HEK293 (cell line): ENCODE results near the gene MPPED1.

ENCODE experiments used
- CTCF ChIA-PET: fragments of 350-600 bp; formaldehyde crosslinking; extraction: SDS; loops from one replicate; lab custom pipeline; 2021; ENCODE audit warnings: antibody characterized with exemption; lab: Yijun Ruan, JAX
- POLR2A ChIA-PET: fragments of 300-600 bp; formaldehyde crosslinking; extraction: SDS; loops from one replicate; lab custom pipeline; 2020; ENCODE audit warnings: antibody characterized with exemption, inconsistent platforms; lab: Yijun Ruan, JAX
- H3K27ac ChIP-seq: fragments of 200-500 bp; sonication (Bioruptor generic); 2 replicates; pipeline ENCODE4 v1.5.1; 2014; ENCODE audit warnings: low read depth, low read length, control low read depth, inconsistent platforms; ENCODE audit errors: extremely low read depth
- H3K36me3 ChIP-seq, 2 experiments: fragments of 200-500 bp in 1 of 2; sonication (Bioruptor generic) in 1 of 2; 1 replicate in 1 of 2; 2 replicates in 1 of 2; pipeline ENCODE4 v1.5.1; 2014 to 2017; ENCODE audit warnings: inconsistent platforms in 2 of 2, low read length in 2 of 2; ENCODE audit not compliant: control insufficient read depth in 2 of 2, insufficient read depth in 1 of 2
- H3K4me1 ChIP-seq: fragments of 200-500 bp; sonication (Bioruptor generic); 2 replicates; pipeline ENCODE4 v1.5.1; 2014; ENCODE audit warnings: mild to moderate bottlenecking, low read length, inconsistent platforms; ENCODE audit not compliant: control insufficient read depth, insufficient read depth
- H3K4me3 ChIP-seq: 2 replicates; pipeline ENCODE4 v1.5.1; 2011; ENCODE audit warnings: low read depth, mild to moderate bottlenecking, control low read depth, low read length, moderate library complexity
- H3K9me3 ChIP-seq: fragments of 200-500 bp; sonication (Bioruptor generic); 2 replicates; pipeline ENCODE4 v1.5.1; 2014; ENCODE audit warnings: low read depth, low read length, inconsistent platforms; ENCODE audit not compliant: control insufficient read depth, insufficient read depth
- BCL11A ChIP-seq: fragments of 450-650 bp; formaldehyde crosslinking; IDR thresholded peaks from 2 replicates; pipeline ENCODE4 v1.5.1; 2016; ENCODE audit warnings: low read depth, missing biosample characterization, missing genetic modification characterization
- BCL11B ChIP-seq: fragments of 450-650 bp; formaldehyde crosslinking; IDR thresholded peaks from 2 replicates; pipeline ENCODE4 v1.5.1; 2016; ENCODE audit warnings: low read depth, missing biosample characterization, missing genetic modification characterization
- EGR2 ChIP-seq: fragments of 450-650 bp; formaldehyde crosslinking; IDR thresholded peaks from 2 replicates; pipeline ENCODE4 v1.5.1; 2016; ENCODE audit warnings: low read depth, missing biosample characterization, missing genetic modification characterization
- REPIN1 ChIP-seq: fragments of 450-650 bp; formaldehyde crosslinking; IDR thresholded peaks from 2 replicates; pipeline ENCODE4 v1.5.1; 2017; ENCODE audit warnings: missing biosample characterization, missing genetic modification characterization, low read depth
- TRIM28 ChIP-seq: IDR thresholded peaks from 2 replicates; pipeline ENCODE4 v1.6.1; 2011; ENCODE audit warnings: low read length, control low read depth, borderline replicate concordance
- ZFHX2 ChIP-seq: fragments of 450-650 bp; formaldehyde crosslinking; conservative IDR thresholded peaks from 2 replicates; pipeline ENCODE4 v1.5.1; 2016; ENCODE audit warnings: missing biosample characterization, missing genetic modification characterization
- ZNF121 ChIP-seq: fragments of 450-650 bp; formaldehyde crosslinking; IDR thresholded peaks from 2 replicates; pipeline ENCODE4 v1.5.1; 2016; ENCODE audit warnings: missing biosample characterization, missing genetic modification characterization
- ZNF146 ChIP-seq: fragments of 450-650 bp; formaldehyde crosslinking; IDR thresholded peaks from 2 replicates; pipeline ENCODE4 v1.5.1; 2016; ENCODE audit warnings: missing biosample characterization, missing genetic modification characterization
- ZNF157 ChIP-seq: fragments of 450-650 bp; formaldehyde crosslinking; IDR thresholded peaks from 2 replicates; pipeline ENCODE4 v1.5.1; 2016; ENCODE audit warnings: missing biosample characterization, missing genetic modification characterization
- ZNF211 ChIP-seq: fragments of 450-650 bp; formaldehyde crosslinking; IDR thresholded peaks from 2 replicates; pipeline ENCODE4 v1.5.1; 2016; ENCODE audit warnings: low read depth, missing biosample characterization, missing genetic modification characterization
- ZNF239 ChIP-seq: fragments of 450-650 bp; formaldehyde crosslinking; IDR thresholded peaks from 2 replicates; pipeline ENCODE4 v1.5.1; 2016; ENCODE audit warnings: missing biosample characterization, missing genetic modification characterization
- ZNF292 ChIP-seq: fragments of 450-650 bp; formaldehyde crosslinking; IDR thresholded peaks from 2 replicates; pipeline ENCODE4 v1.5.1; 2016; ENCODE audit warnings: low read depth, missing biosample characterization, missing genetic modification characterization, borderline replicate concordance
- ZNF416 ChIP-seq: fragments of 450-650 bp; formaldehyde crosslinking; IDR thresholded peaks from 2 replicates; pipeline ENCODE4 v1.5.1; 2016; ENCODE audit warnings: missing biosample characterization, missing genetic modification characterization
- ZNF514 ChIP-seq: fragments of 450-650 bp; formaldehyde crosslinking; IDR thresholded peaks from 2 replicates; pipeline ENCODE4 v1.5.1; 2016; ENCODE audit warnings: missing biosample characterization, missing genetic modification characterization
- ZNF558 ChIP-seq: fragments of 450-650 bp; formaldehyde crosslinking; IDR thresholded peaks from 2 replicates; pipeline ENCODE4 v1.5.1; 2016; ENCODE audit warnings: missing biosample characterization, missing genetic modification characterization
- ZNF626 ChIP-seq: fragments of 450-650 bp; sonication (Bioruptor Pico); formaldehyde crosslinking; IDR thresholded peaks from 2 replicates; pipeline ENCODE4 v1.5.1; 2018; ENCODE audit warnings: missing biosample characterization, missing genetic modification characterization, inconsistent platforms
- ZNF768 ChIP-seq: fragments of 450-650 bp; formaldehyde crosslinking; IDR thresholded peaks from 2 replicates; pipeline ENCODE4 v1.5.1; 2018; ENCODE audit warnings: missing biosample characterization, mild to moderate bottlenecking, missing genetic modification characterization
- ZNF791 ChIP-seq: fragments of 450-650 bp; formaldehyde crosslinking; IDR thresholded peaks from 2 replicates; pipeline ENCODE4 v1.5.1; 2016; ENCODE audit warnings: missing biosample characterization, missing genetic modification characterization
- ZNF837 ChIP-seq: fragments of 450-650 bp; formaldehyde crosslinking; IDR thresholded peaks from 2 replicates; pipeline ENCODE4 v1.5.1; 2016; ENCODE audit warnings: missing biosample characterization, missing genetic modification characterization
- ZXDB ChIP-seq: fragments of 450-650 bp; formaldehyde crosslinking; IDR thresholded peaks from 2 replicates; pipeline ENCODE4 v1.5.1; 2016; ENCODE audit warnings: missing biosample characterization, missing genetic modification characterization
- TF ChIP-seq, protein P1 (sequence below): fragments of 450-650 bp; formaldehyde crosslinking; IDR thresholded peaks from 2 replicates; pipeline ENCODE4 v1.5.1; 2016; ENCODE audit warnings: missing biosample characterization, missing genetic modification characterization, low read depth
- TF ChIP-seq, protein P2 (sequence below): fragments of 450-650 bp; formaldehyde crosslinking; IDR thresholded peaks from 2 replicates; pipeline ENCODE4 v1.5.1; 2017; ENCODE audit warnings: missing biosample characterization, missing genetic modification characterization
- TF ChIP-seq, protein P3 (sequence below): fragments of 450-650 bp; formaldehyde crosslinking; IDR thresholded peaks from 2 replicates; pipeline ENCODE4 v1.5.1; 2016; ENCODE audit warnings: missing biosample characterization, missing genetic modification characterization

MPPED1 gene

DNA sequence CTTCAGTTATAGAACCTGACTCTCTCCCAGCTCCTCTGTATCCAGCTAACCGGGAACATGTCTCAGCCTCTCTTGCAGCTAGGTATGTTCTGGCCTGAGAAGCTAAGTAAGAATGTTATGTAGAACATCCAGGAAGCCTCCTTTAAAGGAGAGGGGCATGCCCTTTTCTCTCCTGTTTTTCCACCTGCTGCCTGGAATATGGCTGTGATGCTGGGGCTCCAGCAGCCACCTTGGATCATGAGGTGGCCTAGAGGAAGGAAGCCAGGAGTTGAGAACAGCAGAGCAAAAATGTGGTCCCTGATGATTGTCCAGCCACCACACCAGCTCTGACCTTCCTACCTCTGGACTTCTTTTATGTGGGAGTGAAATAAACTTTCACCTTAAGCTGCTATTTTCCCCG lies 117.6 kb downstream of the MPPED1 start:
- peak; percentile 70; the same call in 1 of the 2 replicates for TF ChIP-seq TRIM28
- TF ChIP-seq BCL11A (tag by site-specific recombination): no peak
- TF ChIP-seq ZNF558: no peak
- TF ChIP-seq, protein P1, sequence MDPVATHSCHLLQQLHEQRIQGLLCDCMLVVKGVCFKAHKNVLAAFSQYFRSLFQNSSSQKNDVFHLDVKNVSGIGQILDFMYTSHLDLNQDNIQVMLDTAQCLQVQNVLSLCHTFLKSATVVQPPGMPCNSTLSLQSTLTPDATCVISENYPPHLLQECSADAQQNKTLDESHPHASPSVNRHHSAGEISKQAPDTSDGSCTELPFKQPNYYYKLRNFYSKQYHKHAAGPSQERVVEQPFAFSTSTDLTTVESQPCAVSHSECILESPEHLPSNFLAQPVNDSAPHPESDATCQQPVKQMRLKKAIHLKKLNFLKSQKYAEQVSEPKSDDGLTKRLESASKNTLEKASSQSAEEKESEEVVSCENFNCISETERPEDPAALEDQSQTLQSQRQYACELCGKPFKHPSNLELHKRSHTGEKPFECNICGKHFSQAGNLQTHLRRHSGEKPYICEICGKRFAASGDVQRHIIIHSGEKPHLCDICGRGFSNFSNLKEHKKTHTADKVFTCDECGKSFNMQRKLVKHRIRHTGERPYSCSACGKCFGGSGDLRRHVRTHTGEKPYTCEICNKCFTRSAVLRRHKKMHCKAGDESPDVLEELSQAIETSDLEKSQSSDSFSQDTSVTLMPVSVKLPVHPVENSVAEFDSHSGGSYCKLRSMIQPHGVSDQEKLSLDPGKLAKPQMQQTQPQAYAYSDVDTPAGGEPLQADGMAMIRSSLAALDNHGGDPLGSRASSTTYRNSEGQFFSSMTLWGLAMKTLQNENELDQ (tag by site-specific recombination): no peak
- TF ChIP-seq, protein P2, sequence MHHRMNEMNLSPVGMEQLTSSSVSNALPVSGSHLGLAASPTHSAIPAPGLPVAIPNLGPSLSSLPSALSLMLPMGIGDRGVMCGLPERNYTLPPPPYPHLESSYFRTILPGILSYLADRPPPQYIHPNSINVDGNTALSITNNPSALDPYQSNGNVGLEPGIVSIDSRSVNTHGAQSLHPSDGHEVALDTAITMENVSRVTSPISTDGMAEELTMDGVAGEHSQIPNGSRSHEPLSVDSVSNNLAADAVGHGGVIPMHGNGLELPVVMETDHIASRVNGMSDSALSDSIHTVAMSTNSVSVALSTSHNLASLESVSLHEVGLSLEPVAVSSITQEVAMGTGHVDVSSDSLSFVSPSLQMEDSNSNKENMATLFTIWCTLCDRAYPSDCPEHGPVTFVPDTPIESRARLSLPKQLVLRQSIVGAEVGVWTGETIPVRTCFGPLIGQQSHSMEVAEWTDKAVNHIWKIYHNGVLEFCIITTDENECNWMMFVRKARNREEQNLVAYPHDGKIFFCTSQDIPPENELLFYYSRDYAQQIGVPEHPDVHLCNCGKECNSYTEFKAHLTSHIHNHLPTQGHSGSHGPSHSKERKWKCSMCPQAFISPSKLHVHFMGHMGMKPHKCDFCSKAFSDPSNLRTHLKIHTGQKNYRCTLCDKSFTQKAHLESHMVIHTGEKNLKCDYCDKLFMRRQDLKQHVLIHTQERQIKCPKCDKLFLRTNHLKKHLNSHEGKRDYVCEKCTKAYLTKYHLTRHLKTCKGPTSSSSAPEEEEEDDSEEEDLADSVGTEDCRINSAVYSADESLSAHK (tag by site-specific recombination): no peak
- TF ChIP-seq ZNF121: no peak
- TF ChIP-seq ZNF837: no peak
- no peak for TF ChIP-seq BCL11B (tag by site-specific recombination)
- Histone ChIP-seq H3K36me3 (no peaks in the 10 kb centered on the region), H3K4me1 (no peaks in the 10 kb centered on the region), H3K4me3 (no peak overlapping the region), H3K9me3 (no peaks in the 10 kb centered on the region), H3K27ac (no peak overlapping the region)
- CTCF ChIA-PET: interaction anchor here (0.6 kb wide), 1 partner anchor 298 kb away, joined by 3 read pairs; no protein-coding TSS in a partner anchor
- POLR2A ChIA-PET: no interaction called here

DNA sequence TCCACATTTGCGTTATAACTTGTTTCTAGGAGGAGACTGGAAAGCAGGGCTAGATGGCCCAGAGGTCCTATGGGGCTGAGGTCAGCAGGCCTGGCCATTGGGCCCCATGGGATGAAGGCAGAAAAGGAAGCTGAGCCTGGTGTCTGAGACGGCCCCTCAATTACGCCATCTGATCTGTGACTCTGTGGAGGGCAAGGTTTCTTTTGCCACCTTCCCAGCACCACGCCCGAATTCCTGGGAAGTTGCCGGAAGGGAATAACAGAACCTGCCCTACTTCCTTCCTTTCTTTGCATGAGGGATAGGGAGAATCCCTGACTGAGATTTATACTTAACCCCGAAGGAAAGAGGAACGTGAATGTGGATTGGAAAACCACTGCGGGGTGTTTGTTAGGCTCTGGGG lies 118.1 kb downstream of the MPPED1 start:
- POLR2A ChIA-PET: no interaction called here

DNA sequence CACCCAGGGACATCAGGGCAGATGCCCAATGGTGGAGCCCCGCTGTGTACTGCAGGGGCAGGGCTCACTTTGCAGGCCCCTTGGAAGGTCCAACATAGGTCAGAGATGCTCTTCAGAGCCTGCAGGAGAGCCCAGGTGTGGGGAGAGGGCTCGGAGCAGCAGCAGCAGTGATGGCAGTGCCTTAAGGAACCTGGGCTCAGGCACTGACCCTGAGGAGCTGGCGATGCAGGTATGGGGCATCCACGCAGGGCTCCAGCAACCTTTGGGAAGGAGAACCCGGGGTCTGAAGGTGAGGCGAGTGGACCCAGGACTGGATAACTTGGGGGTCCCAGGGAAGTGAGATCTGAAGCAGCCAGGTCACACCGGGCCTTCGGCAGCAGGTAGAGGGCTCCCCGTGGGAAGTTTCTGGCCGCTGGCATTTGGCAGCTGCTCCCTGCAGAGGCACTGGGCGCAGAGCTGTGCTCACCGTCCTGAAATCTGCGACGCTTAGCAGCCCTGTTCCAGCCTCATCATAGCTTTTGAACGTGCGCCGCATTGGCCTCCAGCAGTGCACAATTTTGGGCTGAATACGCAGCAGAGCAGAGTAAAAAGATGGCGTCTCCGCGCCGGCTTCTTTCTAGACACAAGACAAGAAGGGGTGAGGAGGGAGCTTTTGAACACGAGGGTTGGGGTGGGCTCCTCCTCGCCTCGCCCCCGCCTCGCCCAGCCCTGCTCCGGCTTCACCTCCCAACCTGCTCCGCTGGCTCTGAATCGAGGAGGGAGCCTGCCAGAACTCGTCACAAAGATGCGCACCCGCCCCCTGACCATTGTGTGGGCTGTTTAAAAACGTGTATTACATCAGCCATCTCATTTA lies 118.8 kb downstream of the MPPED1 start:
- H3K36me3 ChIP-seq: no peaks in the 10 kb centered on the region
- H3K9me3 ChIP-seq: no peaks in the 10 kb centered on the region
- H3K27ac ChIP-seq: no peak overlapping the region
- TF ChIP-seq ZFHX2: peak; percentile 36; the same call in 1 of the 2 replicates
- TF ChIP-seq ZNF416: no peak
- no peak for TF ChIP-seq REPIN1 (tag by site-specific recombination)
- TF ChIP-seq EGR2: 0 out of 2 replicates have a peak, but pooled peaks have one; percentile 30
- no peak for TF ChIP-seq ZNF791 (tag by site-specific recombination)
- no peak for TF ChIP-seq ZNF121
- no peaks in the 10 kb centered on the region for H3K4me1 ChIP-seq
- CTCF ChIA-PET: interaction anchor here (0.8 kb wide), 1 partner anchor 36 kb away, joined by 4 read pairs; no protein-coding TSS in a partner anchor
- no peak overlapping the region for H3K4me3 ChIP-seq
- POLR2A ChIA-PET: no interaction called here

More for the DNA sequence above, 118.1 kb downstream of the MPPED1 start:
- CTCF ChIA-PET: no interaction called here
- no peaks in the 10 kb centered on the region for H3K36me3 ChIP-seq
- H3K9me3 ChIP-seq: no peaks in the 10 kb centered on the region
- H3K4me1 ChIP-seq: no peaks in the 10 kb centered on the region
- no peak for TF ChIP-seq ZNF626 (tag by site-specific recombination)
- no peak for TF ChIP-seq ZXDB
- no peak for TF ChIP-seq ZNF239
- no peak for TF ChIP-seq ZNF768 (tag by site-specific recombination)
- TF ChIP-seq ZNF211 (tag by site-specific recombination): no peak
- no peak for TF ChIP-seq TRIM28
- no peak for TF ChIP-seq ZNF292 (tag by site-specific recombination)
- no peak for TF ChIP-seq ZNF146 (tag by site-specific recombination)
- TF ChIP-seq, protein P3, sequence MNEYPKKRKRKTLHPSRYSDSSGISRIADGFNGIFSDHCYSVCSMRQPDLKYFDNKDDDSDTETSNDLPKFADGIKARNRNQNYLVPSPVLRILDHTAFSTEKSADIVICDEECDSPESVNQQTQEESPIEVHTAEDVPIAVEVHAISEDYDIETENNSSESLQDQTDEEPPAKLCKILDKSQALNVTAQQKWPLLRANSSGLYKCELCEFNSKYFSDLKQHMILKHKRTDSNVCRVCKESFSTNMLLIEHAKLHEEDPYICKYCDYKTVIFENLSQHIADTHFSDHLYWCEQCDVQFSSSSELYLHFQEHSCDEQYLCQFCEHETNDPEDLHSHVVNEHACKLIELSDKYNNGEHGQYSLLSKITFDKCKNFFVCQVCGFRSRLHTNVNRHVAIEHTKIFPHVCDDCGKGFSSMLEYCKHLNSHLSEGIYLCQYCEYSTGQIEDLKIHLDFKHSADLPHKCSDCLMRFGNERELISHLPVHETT: no peak
- no peak for TF ChIP-seq ZNF157
- TF ChIP-seq ZNF514 (tag by site-specific recombination): no peak
- no peak overlapping the region for H3K27ac ChIP-seq
- H3K4me3 ChIP-seq: no peak overlapping the region
